Adrenal gland (tissue), 12 donors: ENCODE data around the gene KIF26A. TPM values are rescaled to one million over a fixed set of nuclear protein-coding genes. Genes with fewer than 3 reads are reported as not detected.

Experiments
- DNase-seq, 7 donors: peaks; one replicate each; pipeline ENCODE4 v3.0.0-alpha.2; 2019 to 2020
- H3K27ac ChIP-seq, 5 donors: fragments of 200-600 bp; sonication (generic) in 4 of 5; 1 replicate in 3 of 5; 2 replicates in 2 of 5; pipeline versions ENCODE4 v1.5.1 to v1.8.0; 2016 to 2020; ENCODE audit warnings: mild to moderate bottlenecking in 1 of 5
- H3K27me3 ChIP-seq: fragments of 200-600 bp; 2 replicates; pipeline ENCODE4 v1.8.0; 2021
- H3K36me3 ChIP-seq, 2 donors: fragments of 200-600 bp; replicated peaks in 1 of 2; 1 replicate in 1 of 2; 2 replicates in 1 of 2; pipeline versions ENCODE4 v1.5.1 to v1.8.0; 2018 to 2022
- H3K4me1 ChIP-seq, 2 donors: fragments of 200-600 bp; replicated peaks in 1 of 2; 1 replicate in 1 of 2; 2 replicates in 1 of 2; pipeline versions ENCODE4 v1.5.1 to v1.8.0; 2018 to 2021
- H3K4me3 ChIP-seq, 4 donors: fragments of 200-600 bp; sonication (generic) in 3 of 4; one replicate each; pipeline ENCODE4 v1.5.1; 2016 to 2018
- H3K9me3 ChIP-seq, 3 donors: fragments of 200-600 bp; sonication (generic) in 1 of 3; replicated peaks in 1 of 3; 1 replicate in 2 of 3; 2 replicates in 1 of 3; pipeline versions ENCODE4 v1.5.1 to v1.8.0; 2016 to 2021
- CTCF ChIP-seq, 6 experiments: fragments of 450-650 bp in 4 of 6; fragments of 200-600 bp in 2 of 6; sonication (generic) in 1 of 6; IDR thresholded peaks; 1 replicate in 5 of 6; 2 replicates in 1 of 6; pipeline versions ENCODE4 v1.5.1 to v1.8.0; 2016 to 2021; ENCODE audit warnings: antibody characterized with exemption in 6 of 6, mild to moderate bottlenecking in 2 of 6, moderate library complexity in 1 of 6
- POLR2A ChIP-seq, 2 donors: fragments of 450-650 bp; IDR thresholded peaks; one replicate each; pipeline ENCODE4 v1.6.1; 2017; ENCODE audit warnings: antibody characterized with exemption in 2 of 2, mild to moderate bottlenecking in 2 of 2, moderate library complexity in 1 of 2
- WGBS, 4 donors: extraction: QIAGEN DNeasy Blood & Tissue Kit in 2 of 4; methylation state at CpG; one replicate each; pipeline versions ENCODE4 v1.1.5 to v1.1.7; 2013 to 2017; 5-methylcytosine and 5-hydroxymethylcytosine counted together
- intact Hi-C, 2 donors: fragments of 100-400 bp; cut with DNase I; formaldehyde crosslinking; loops; one replicate each; pipeline versions ENCODE4 v1.14.1 to v1.15.0; 2022 to 2023
- polyA plus RNA-seq, 3 donors: library from polyadenylated mRNA; stranded (reverse); fragments of 200-250 nt in 2 of 3; fragments of 350-450 nt in 1 of 3; fragmentation: Illumina TruSeq in 1 of 3; extraction: RNeasy Lipid Tissue Mini Kit (QIAGEN cat#74804) in 1 of 3; gene quantifications; one replicate each; pipeline ENCODE4 v1.2.3, GENCODE V29; 2013 to 2014
- total RNA-seq, 9 donors: library from RNA; depleted of rRNA in 4 of 9; stranded (reverse); fragments of >200 nt in 4 of 9; fragments of 120-200 nt in 1 of 9; fragmentation: NEBNext Ultra II Directional in 1 of 9; extraction: Animal tissue kit (Norgen Biotek cat#: 25700) in 1 of 9; gene quantifications; one replicate each; pipeline versions ENCODE4 v1.1.0 to v1.2.4, GENCODE V29; 2013 to 2023
- donor health status: healthy with polysubstance abuse.
- donor health status: Bipolar disorder and iron deficiency.
- donor health status: DM: yes; HTN: yes; CAD: no.
- donor health status: DM: no; HTN: no; CAD: no.
- donor health status: DM: no; HTN: no; CAD: no.
- donor health status: DM: yes; HTN: yes; CAD: no.

The KIF26A gene
- total and polyA plus RNA-seq, 12 donors: 0.49 to 23.9 (median 6.5) TPM

DNA sequence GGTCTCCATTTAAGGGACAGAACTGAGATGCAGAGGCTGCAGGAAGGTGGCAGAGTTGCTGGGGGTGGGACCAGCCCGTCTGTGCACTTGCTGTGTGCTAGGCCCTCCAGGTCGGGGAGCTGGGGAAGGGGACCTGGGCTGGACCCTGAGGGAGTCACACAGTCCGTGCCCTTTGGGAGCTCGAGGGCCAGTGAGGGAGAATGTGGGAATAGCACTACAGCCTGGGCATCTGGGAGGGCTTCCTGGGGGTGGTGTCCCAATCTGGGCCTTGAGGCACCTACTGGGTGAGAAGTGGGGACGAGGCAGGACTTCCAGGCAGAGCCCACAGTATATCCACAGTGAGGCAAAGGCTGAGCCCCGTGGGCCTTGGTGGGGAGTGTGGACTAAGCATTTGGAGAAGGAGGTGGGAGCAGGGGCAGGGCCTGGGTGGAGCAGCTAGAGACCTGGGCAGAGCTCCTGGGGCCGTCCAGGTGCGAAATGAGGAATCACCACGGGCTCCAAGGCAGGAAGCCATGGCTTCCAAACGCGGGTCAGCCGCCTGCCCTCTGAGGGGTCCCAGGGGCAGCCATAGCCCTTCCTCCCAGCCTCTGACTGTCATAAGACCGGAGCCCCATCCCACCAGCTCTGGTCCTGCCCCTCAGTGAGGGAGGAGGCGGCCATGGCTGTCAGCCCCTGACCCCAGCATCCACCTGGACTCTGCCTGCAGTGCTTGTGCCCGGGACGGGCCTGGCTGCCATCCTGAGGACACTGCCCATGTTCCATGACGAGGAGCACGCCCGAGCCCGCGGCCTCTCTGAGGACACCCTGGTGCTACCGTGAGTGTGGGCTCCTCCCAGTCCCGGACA, 46.2 kb upstream of the KIF26A start:
- H3K36me3 ChIP-seq: no peaks in the 10 kb centered on the region
- WGBS, 4 donors: 80 to 88% (median 86%) methylated on average over 12 to 23 of the region's 23 CpGs
- no peak for DNase-seq
- TF ChIP-seq CTCF (IDR thresholded peaks at IDR 0.05) (no peak), POLR2A (IDR thresholded peaks at IDR 0.05) (no peak)
- no peaks in the 10 kb centered on the region for H3K9me3 ChIP-seq
- H3K27ac ChIP-seq: no peak overlapping the region
- peaks cover 9% of the 10 kb centered on the region for H3K27me3 ChIP-seq
- H3K4me1 ChIP-seq: no peaks in the 10 kb centered on the region
- intact Hi-C loops: no loop called here
- no peak overlapping the region for H3K4me3 ChIP-seq

DNA sequence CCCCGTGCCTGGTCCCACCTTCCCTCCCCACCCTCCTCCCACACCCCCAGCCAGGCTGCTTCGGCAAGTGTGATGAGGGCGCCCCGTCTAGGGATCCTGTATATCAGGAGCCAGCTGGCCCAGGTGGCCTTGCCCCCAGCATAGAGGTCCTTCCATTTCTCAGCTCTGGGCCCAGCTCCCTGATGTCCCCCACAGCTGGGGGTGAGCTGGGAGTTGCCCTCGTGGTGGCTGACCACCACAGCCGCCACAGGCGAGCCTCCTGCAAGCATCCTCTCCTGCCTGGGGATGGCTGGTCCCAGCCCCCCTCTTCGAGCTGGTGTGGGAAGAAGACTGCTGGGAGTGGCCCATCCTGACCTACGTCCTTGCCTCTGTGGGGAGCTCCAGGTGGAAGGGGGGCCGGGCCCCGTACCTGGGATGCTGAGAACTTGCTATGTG, 45.4 kb upstream of the KIF26A start:
- peaks cover 9% of the 10 kb centered on the region for H3K27me3 ChIP-seq
- H3K4me3 ChIP-seq: no peak overlapping the region
- no peaks in the 10 kb centered on the region for H3K36me3 ChIP-seq
- intact Hi-C loops: no loop called here
- H3K9me3 ChIP-seq: no peaks in the 10 kb centered on the region
- no peak for DNase-seq
- WGBS, 4 donors: 40 to 80% (median 75%) methylated on average over 1 to 11 of the region's 11 CpGs
- H3K27ac ChIP-seq: no peak overlapping the region
- no peak for TF ChIP-seq POLR2A (IDR thresholded peaks at IDR 0.05)
- no peak for TF ChIP-seq CTCF (IDR thresholded peaks at IDR 0.05)
- H3K4me1 ChIP-seq: no peaks in the 10 kb centered on the region

DNA sequence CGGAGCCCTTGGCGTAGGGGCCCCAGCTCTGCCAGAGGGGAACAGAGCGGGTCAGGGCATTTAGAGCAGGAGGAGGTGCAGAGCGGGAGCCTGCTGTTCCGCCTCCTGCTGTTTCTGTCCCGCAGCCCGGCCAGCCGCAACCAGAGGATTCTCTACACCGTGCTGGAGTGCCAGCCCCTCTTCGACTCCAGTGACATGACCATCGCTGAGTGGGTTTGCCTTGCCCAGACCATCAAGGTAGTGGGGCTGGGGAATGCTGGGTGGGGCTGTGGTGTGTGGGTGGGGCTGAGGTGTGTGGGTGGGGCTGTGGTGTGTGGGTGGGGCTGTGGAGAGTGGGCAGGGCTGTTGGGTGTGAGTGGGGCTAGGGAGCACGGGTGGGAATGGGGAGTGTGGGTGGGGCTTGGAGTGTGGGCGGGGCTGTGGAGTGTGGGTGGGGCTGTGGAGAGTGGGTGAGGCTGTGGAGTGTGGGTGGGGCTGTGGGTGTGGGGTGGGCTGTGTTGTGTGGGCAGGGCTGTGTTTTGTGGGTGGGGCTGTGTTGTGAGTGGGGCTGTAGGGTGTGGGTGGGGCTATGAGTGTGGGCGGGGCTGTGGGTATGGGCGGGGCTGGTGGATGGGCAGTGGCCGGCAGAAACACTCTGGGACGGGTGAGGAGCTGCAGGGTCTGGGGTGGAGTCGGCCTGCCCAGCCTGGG, 44.9 kb upstream of the KIF26A start:
- no peak for DNase-seq
- no peaks in the 10 kb centered on the region for H3K36me3 ChIP-seq
- TF ChIP-seq CTCF (IDR thresholded peaks at IDR 0.05): no peak
- no peak for TF ChIP-seq POLR2A (IDR thresholded peaks at IDR 0.05)
- 13 to 65% (median 59%) methylated on average over 3 to 18 of the region's 18 CpGs for WGBS, 4 donors
- no peaks in the 10 kb centered on the region for H3K9me3 ChIP-seq
- H3K27ac ChIP-seq: no peak overlapping the region
- peaks cover 9% of the 10 kb centered on the region for H3K27me3 ChIP-seq
- H3K4me1 ChIP-seq: no peaks in the 10 kb centered on the region
- intact Hi-C loops: no loop called here
- H3K4me3 ChIP-seq: no peak overlapping the region

- Histone ChIP-seq H3K4me3 (no peak overlapping the region), H3K9me3 (no peaks in the 10 kb centered on the region), H3K4me1 (no peaks in the 10 kb centered on the region), H3K27me3 (peaks cover 9% of the 10 kb centered on the region), H3K27ac (no peak overlapping the region), H3K36me3 (no peaks in the 10 kb centered on the region)
- TF ChIP-seq CTCF (IDR thresholded peaks at IDR 0.05): no peak
- TF ChIP-seq POLR2A (IDR thresholded peaks at IDR 0.05): no peak
- WGBS, 4 donors: 48 to 69% (median 59%) methylated on average over 12 to 20 of the region's 20 CpGs
- DNase-seq: no peak
- intact Hi-C loops: no loop called here
Observed at GRCh38 chr14:104094056-104094708, 44.2 kb upstream of the KIF26A start.
